Endodermal cell (in vitro differentiated cells): Measurements from ENCODE around the gene PDP2. TPM values are rescaled to one million over a fixed set of nuclear protein-coding genes. Genes with fewer than 3 reads are reported as not detected.

Experiments
- DNase-seq: peaks from one replicate; pipeline ENCODE4 v3.0.0-alpha.2; 2017
- H3K27ac ChIP-seq: 2 replicates; pipeline ENCODE4 v1.5.1; 2013; ENCODE audit warnings: mild to moderate bottlenecking, low read depth, low read length, moderate library complexity
- H3K27me3 ChIP-seq: 2 replicates; pipeline ENCODE4 v1.6.1; 2013; ENCODE audit warnings: mild to moderate bottlenecking, low read length, moderate library complexity; ENCODE audit not compliant: insufficient read depth, control insufficient read depth, poor library complexity, severe bottlenecking
- H3K36me3 ChIP-seq: 2 replicates; pipeline ENCODE4 v1.7.0; 2013; ENCODE audit warnings: mild to moderate bottlenecking, low read length, moderate library complexity; ENCODE audit not compliant: control insufficient read depth, insufficient read depth
- H3K4me1 ChIP-seq: one replicate; pipeline ENCODE4 v1.7.0; 2013; ENCODE audit warnings: low read length; ENCODE audit not compliant: control insufficient read depth, insufficient read depth
- H3K4me3 ChIP-seq: 2 replicates; pipeline ENCODE4 v1.5.1; 2013; ENCODE audit warnings: mild to moderate bottlenecking, low read length, moderate library complexity
- H3K9ac ChIP-seq: 2 replicates; pipeline ENCODE4 v1.6.1; 2013; ENCODE audit warnings: mild to moderate bottlenecking, low read length, moderate library complexity; ENCODE audit not compliant: poor library complexity, severe bottlenecking; ENCODE audit errors: extremely low read depth
- H3K9me3 ChIP-seq: 2 replicates; pipeline ENCODE4 v1.6.1; 2013; ENCODE audit warnings: mild to moderate bottlenecking, low read length, moderate library complexity; ENCODE audit not compliant: control insufficient read depth
- H3K27ac Mint-ChIP-seq: 2 replicates; pipeline ENCODE4 v1.8.0; 2020; ENCODE audit warnings: mixed read lengths
- H3K27me3 Mint-ChIP-seq: 2 replicates; pipeline ENCODE4 v1.8.0; 2021; ENCODE audit warnings: mild to moderate bottlenecking, mixed read lengths; ENCODE audit not compliant: insufficient read depth
- H3K36me3 Mint-ChIP-seq: 2 replicates; pipeline ENCODE4 v1.8.0; 2020; ENCODE audit warnings: low read depth, mixed read lengths
- H3K4me1 Mint-ChIP-seq: 2 replicates; pipeline ENCODE4 v1.8.0; 2020; ENCODE audit warnings: mixed read lengths
- H3K4me3 Mint-ChIP-seq: 2 replicates; pipeline ENCODE4 v1.8.0; 2020; ENCODE audit warnings: mild to moderate bottlenecking, moderate library complexity, mixed read lengths
- H3K9me3 Mint-ChIP-seq: 2 replicates; pipeline ENCODE4 v1.8.0; 2020; ENCODE audit warnings: mild to moderate bottlenecking, mixed read lengths
- CTCF ChIP-seq: fragments of 200-600 bp; sonication (generic); conservative IDR thresholded peaks from 2 replicates; pipeline ENCODE4 v1.5.0; 2021; ENCODE audit warnings: antibody characterized with exemption, mild to moderate bottlenecking
- WGBS, 2 experiments: methylation state at CpG; one replicate each; pipeline versions ENCODE4 v1.1.5 to v1.1.7; 2013; ENCODE audit warnings: missing lambda C conversion rate in 2 of 2, mixed read lengths in 1 of 2; ENCODE audit not compliant: insufficient coverage in 1 of 2, insufficient read length in 1 of 2; 5-methylcytosine and 5-hydroxymethylcytosine counted together
- total RNA-seq, 2 donors: library from RNA; stranded (reverse); fragmentation: NEBNext Ultra II Directional in 1 of 2; extraction: Animal tissue kit (Norgen Biotek cat#: 25700) in 1 of 2; gene quantifications; 2 replicates in 1 of 2; 3 replicates in 1 of 2; pipeline ENCODE4 v1.2.1, GENCODE V29; 2021

PDP2 gene
- total RNA-seq, 2 donors from 2014 or later: 23.1 to 31.5 TPM

GRCh38 chr16:66842765-66843164 is 37.5 kb upstream of the PDP2 start:
- Histone ChIP-seq H3K36me3 (no peaks in the 10 kb centered on the region), H3K4me3 (no peak overlapping the region), H3K4me1 (no peaks in the 10 kb centered on the region), H3K27me3 (peaks cover 82% of the 10 kb centered on the region), H3K27ac (no peak overlapping the region), H3K9ac (no peak overlapping the region), H3K9me3 (no peaks in the 10 kb centered on the region)
- H3K27me3 Mint-ChIP-seq: peaks cover 86% of the 10 kb centered on the region
- 85 to 87% methylated on average over 6 to 7 of the region's 7 CpGs for WGBS, 2 experiments
- no peak for TF ChIP-seq CTCF
- DNase-seq: no peak
- no peak overlapping the region for H3K4me3 Mint-ChIP-seq
- H3K4me1 Mint-ChIP-seq: peaks cover 2% of the 10 kb centered on the region
- H3K9me3 Mint-ChIP-seq: peaks cover 2% of the 10 kb centered on the region
- H3K27ac Mint-ChIP-seq: no peak overlapping the region
- no peaks in the 10 kb centered on the region for H3K36me3 Mint-ChIP-seq

GRCh38 chr16:66843191-66843590 is 37.1 kb upstream of the PDP2 start:
- Mint-ChIP-seq H3K4me1 (peaks cover 2% of the 10 kb centered on the region), H3K36me3 (no peaks in the 10 kb centered on the region), H3K27me3 (peaks cover 88% of the 10 kb centered on the region), H3K9me3 (peaks cover under 1% of the 10 kb centered on the region), H3K27ac (no peak overlapping the region), H3K4me3 (no peak overlapping the region)
- Histone ChIP-seq H3K9me3 (no peaks in the 10 kb centered on the region), H3K27ac (no peak overlapping the region), H3K27me3 (peaks cover 84% of the 10 kb centered on the region), H3K36me3 (no peaks in the 10 kb centered on the region), H3K4me3 (no peak overlapping the region), H3K9ac (no peak overlapping the region), H3K4me1 (no peaks in the 10 kb centered on the region)
- TF ChIP-seq CTCF: no peak
- no peak for DNase-seq
- WGBS, 2 experiments: 86% methylated on average over 2 of the region's 2 CpGs; no CpG with 5 or more reads in 1 of the 2 experiments

GRCh38 chr16:66844009-66844341 is 36.3 kb upstream of the PDP2 start:
- H3K27me3 Mint-ChIP-seq: peaks cover 87% of the 10 kb centered on the region

More at GRCh38 chr16:66844009-66844341, 36.3 kb upstream of the PDP2 start:
- H3K27ac Mint-ChIP-seq: no peak overlapping the region
- Histone ChIP-seq H3K4me1 (no peaks in the 10 kb centered on the region), H3K4me3 (peak overlapping the region; percentile 69), H3K27ac (no peak overlapping the region), H3K27me3 (peaks cover 89% of the 10 kb centered on the region), H3K36me3 (no peaks in the 10 kb centered on the region), H3K9me3 (no peaks in the 10 kb centered on the region), H3K9ac (no peak overlapping the region)
- no peak for DNase-seq
- H3K9me3 Mint-ChIP-seq: no peaks in the 10 kb centered on the region
- H3K4me3 Mint-ChIP-seq: peak overlapping the region; percentile 57
- no peaks in the 10 kb centered on the region for H3K36me3 Mint-ChIP-seq
- no peak for TF ChIP-seq CTCF
- WGBS, 2 experiments: 23% methylated on average over 13 of the region's 14 CpGs; no CpG with 5 or more reads in 1 of the 2 experiments
- H3K4me1 Mint-ChIP-seq: peaks cover 2% of the 10 kb centered on the region
